HepG2 (cell line): Measurements from ENCODE around the gene EFNA2. TPM values are rescaled to one million over a fixed set of nuclear protein-coding genes. Genes with fewer than 3 reads are reported as not detected.

Experiments
- BCL6 ChIP-seq: IDR thresholded peaks from 2 replicates; pipeline ENCODE4 v1.6.1; 2016; ENCODE audit warnings: missing genetic modification reagents, missing compliant biosample characterization
- SIN3A ChIP-seq: IDR thresholded peaks from 2 replicates; pipeline ENCODE4 v1.6.1; 2011; ENCODE audit warnings: low read depth, mild to moderate bottlenecking, control low read depth, low read length, borderline replicate concordance
- SMAD9 ChIP-seq: sonication (generic); formaldehyde crosslinking; IDR thresholded peaks from 2 replicates; pipeline ENCODE4 v1.5.1; 2020; ENCODE audit warnings: mild to moderate bottlenecking, missing genetic modification reagents
- STAG1 ChIP-seq: sonication (generic); formaldehyde crosslinking; IDR thresholded peaks from 2 replicates; pipeline ENCODE4 v1.4.0; 2020; ENCODE audit warnings: missing genetic modification reagents
- ZBTB1 ChIP-seq: sonication (generic); formaldehyde crosslinking; IDR thresholded peaks from 2 replicates; pipeline ENCODE4 v1.4.0; 2020; ENCODE audit warnings: missing genetic modification reagents, borderline replicate concordance
- ZBTB8A ChIP-seq: sonication (generic); formaldehyde crosslinking; IDR thresholded peaks from 2 replicates; pipeline ENCODE4 v1.4.0; 2020; ENCODE audit warnings: mild to moderate bottlenecking, low read depth, missing genetic modification reagents, borderline replicate concordance
- ZNF264 ChIP-seq: sonication (generic); formaldehyde crosslinking; IDR thresholded peaks from 2 replicates; pipeline ENCODE4 v1.4.0; 2020; ENCODE audit warnings: missing genetic modification reagents
- ZNF296 ChIP-seq: sonication (generic); formaldehyde crosslinking; conservative IDR thresholded peaks from 2 replicates; pipeline ENCODE4 v1.5.0; 2020; ENCODE audit warnings: mild to moderate bottlenecking, missing genetic modification reagents
- ZNF672 ChIP-seq: sonication (generic); formaldehyde crosslinking; IDR thresholded peaks from 2 replicates; pipeline ENCODE4 v1.8.1; 2022; ENCODE audit warnings: missing genetic modification reagents
- polyA plus RNA-seq, 8 experiments: library from polyadenylated mRNA; depleted of rRNA in 3 of 8; stranded (reverse) in 7 of 8; unstranded in 1 of 8; fragments of >200 nt; fragmentation: Illumina TruSeq in 4 of 8; extraction: Trizol in 4 of 8; gene quantifications; 2 replicates each; pipeline versions ENCODE4 v1.2.1 to v1.2.3, GENCODE V29; 2011 to 2016; ENCODE audit warnings: low read depth in 4 of 8, missing spikeins in 1 of 8, mixed read lengths in 1 of 8; ENCODE audit not compliant: insufficient read depth in 1 of 8
- total RNA-seq, 5 experiments: library from RNA; depleted of rRNA; stranded (reverse); fragments of >200 nt; fragmentation: Illumina TruSeq; extraction: Trizol; gene quantifications; 2 replicates each; pipeline ENCODE4 v1.2.3, GENCODE V29; 2016; ENCODE audit warnings: low read depth in 1 of 5
- TF ChIP-seq, protein P1 (sequence below): sonication (generic); formaldehyde crosslinking; IDR thresholded peaks from 2 replicates; pipeline ENCODE4 v1.5.0; 2020; ENCODE audit warnings: missing genetic modification reagents
- TF ChIP-seq, protein P2 (sequence below): sonication (generic); formaldehyde crosslinking; IDR thresholded peaks from 2 replicates; pipeline ENCODE4; 2020; ENCODE audit warnings: missing genetic modification reagents, mild to moderate bottlenecking, borderline replicate concordance

Gene EFNA2
- total and polyA plus RNA-seq, 2 of the 13 experiments (the other 11 are each of a cell fraction or from before 2014, with no cell fraction given): 6.0 to 9.9 TPM

DNA sequence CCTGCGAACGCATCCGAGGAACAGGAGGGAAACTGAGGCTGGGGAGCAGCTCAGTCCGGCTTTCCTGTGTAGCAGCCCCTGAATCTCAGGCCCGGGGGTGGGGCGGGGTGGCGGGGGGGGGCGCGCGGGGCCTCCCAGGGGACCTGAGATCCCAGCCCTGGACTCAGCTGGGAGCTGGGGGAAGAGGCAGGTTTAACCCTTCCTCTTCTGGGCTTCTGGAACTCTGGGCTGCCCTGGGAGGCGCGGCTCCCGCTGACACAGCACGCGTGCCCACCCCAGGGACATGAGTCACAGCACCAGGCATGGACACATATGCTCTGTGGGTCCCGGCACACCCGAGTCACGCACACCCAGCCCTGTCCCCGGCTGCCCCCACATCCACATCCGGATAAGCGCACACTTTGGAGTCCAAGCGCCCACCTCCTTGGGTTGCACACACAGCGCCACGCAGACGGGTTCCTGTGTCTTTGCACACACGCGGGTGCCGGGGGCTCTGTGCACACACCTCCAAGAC lies 20.0 kb upstream of the EFNA2 start (continued):
- TF ChIP-seq, protein P1, sequence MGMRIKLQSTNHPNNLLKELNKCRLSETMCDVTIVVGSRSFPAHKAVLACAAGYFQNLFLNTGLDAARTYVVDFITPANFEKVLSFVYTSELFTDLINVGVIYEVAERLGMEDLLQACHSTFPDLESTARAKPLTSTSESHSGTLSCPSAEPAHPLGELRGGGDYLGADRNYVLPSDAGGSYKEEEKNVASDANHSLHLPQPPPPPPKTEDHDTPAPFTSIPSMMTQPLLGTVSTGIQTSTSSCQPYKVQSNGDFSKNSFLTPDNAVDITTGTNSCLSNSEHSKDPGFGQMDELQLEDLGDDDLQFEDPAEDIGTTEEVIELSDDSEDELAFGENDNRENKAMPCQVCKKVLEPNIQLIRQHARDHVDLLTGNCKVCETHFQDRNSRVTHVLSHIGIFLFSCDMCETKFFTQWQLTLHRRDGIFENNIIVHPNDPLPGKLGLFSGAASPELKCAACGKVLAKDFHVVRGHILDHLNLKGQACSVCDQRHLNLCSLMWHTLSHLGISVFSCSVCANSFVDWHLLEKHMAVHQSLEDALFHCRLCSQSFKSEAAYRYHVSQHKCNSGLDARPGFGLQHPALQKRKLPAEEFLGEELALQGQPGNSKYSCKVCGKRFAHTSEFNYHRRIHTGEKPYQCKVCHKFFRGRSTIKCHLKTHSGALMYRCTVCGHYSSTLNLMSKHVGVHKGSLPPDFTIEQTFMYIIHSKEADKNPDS (CRISPR knock-in tag): 0 out of 2 replicates have a peak, but pooled peaks have one; percentile 17
- TF ChIP-seq ZBTB1 (CRISPR knock-in tag) (no peak), ZNF296 (CRISPR knock-in tag) (peak; percentile 10; the same call in 1 of the 2 replicates), BCL6 (CRISPR knock-in tag) (no peak), ZBTB8A (CRISPR knock-in tag) (0 out of 2 replicates have a peak, but pooled peaks have one; percentile 26), SIN3A (0 out of 2 replicates have a peak, but pooled peaks have one; percentile 54), ZNF672 (no peak), ZNF264 (CRISPR knock-in tag) (0 out of 2 replicates have a peak, but pooled peaks have one; percentile 3), STAG1 (CRISPR knock-in tag) (no peak), SMAD9 (CRISPR knock-in tag) (no peak)
- TF ChIP-seq, protein P2, sequence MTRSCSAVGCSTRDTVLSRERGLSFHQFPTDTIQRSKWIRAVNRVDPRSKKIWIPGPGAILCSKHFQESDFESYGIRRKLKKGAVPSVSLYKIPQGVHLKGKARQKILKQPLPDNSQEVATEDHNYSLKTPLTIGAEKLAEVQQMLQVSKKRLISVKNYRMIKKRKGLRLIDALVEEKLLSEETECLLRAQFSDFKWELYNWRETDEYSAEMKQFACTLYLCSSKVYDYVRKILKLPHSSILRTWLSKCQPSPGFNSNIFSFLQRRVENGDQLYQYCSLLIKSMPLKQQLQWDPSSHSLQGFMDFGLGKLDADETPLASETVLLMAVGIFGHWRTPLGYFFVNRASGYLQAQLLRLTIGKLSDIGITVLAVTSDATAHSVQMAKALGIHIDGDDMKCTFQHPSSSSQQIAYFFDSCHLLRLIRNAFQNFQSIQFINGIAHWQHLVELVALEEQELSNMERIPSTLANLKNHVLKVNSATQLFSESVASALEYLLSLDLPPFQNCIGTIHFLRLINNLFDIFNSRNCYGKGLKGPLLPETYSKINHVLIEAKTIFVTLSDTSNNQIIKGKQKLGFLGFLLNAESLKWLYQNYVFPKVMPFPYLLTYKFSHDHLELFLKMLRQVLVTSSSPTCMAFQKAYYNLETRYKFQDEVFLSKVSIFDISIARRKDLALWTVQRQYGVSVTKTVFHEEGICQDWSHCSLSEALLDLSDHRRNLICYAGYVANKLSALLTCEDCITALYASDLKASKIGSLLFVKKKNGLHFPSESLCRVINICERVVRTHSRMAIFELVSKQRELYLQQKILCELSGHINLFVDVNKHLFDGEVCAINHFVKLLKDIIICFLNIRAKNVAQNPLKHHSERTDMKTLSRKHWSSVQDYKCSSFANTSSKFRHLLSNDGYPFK (CRISPR knock-in tag): no peak
